CD4-positive, alpha-beta T cell treated with Interleukin-17A for 4 hours (primary cell): ENCODE results near the gene ZNF662.

ENCODE experiments used
- DNase-seq: peaks from one replicate; pipeline ENCODE4 v3.0.0-alpha.2; 2020; ENCODE audit warnings: mixed read lengths

ZNF662 gene

DNA sequence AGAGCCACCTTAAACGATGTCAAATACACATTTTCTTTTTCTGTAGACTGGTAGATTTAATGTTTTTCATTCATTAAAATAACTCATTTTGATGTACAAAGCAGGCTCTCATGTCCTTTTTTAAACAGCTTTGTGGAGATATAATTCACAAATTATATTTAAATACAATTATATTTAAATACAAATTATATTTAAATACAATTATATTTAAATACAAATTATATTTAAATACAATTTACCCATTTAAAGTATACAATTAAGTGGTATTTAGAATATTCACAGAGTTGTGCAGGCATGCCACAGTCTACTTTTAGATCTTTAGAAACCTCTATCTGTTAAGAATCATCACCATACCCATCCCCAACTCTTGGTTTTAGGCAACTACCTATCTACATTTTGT is 36.8 kb downstream of the ZNF662 start:
- no peak for DNase-seq

DNA sequence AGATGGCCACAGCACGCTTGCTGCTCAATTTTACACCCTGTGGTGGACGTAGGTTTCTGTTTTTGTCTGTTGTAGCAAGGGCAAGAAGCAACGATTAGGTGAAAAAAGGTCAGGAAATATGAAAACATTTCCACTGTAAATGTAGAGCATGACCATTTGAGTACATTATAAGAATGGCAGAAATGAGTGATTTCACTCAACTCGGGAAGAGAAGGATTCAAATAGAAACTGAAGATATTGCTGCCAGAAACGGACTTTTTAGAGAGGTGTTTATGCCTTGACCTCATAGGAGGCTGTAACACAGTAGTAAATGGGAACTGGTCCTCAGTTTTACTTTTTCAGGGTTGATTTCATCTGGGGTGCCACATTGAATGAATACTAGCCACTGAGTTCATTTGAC is 40.1 kb downstream of the ZNF662 start:
- no peak for DNase-seq

DNA sequence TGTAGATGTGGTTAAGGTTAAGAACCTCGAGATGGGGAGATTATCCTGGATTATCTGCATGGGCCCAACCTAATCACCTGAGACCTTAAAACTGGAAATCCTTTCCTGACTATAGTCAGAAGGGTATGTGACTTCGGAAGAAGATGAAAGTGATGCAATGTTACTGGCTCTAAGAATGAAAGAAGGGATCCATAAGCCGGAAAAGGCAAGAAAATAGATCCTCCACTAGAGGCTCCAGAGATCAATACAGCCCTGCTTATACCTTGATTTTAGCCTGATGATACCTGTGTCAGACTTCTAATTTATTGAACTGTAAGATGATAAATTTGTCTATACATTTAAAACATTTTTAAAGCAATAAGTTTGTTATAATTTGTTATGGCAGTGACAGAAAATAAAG is 51.6 kb downstream of the ZNF662 start:
- DNase-seq, result no peak

DNA sequence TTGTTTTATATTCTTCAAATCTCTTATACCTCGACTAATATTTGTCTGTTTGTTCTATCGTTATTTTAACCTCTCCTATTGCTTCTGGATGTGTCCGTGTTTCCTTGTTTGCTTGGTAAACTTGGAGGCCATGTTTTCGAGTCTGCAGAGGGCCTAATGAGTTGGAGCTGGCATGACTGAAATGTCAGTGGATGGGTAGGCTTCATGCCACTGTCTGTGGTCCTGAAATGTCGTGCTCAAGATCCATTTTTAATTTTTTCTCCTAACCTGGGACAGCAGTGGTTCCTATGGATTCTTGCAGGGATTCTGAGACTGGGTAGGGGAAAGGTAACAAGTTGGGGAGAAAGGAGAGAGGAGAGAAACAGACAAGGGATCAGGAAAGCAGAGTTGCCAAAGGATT is 54.3 kb downstream of the ZNF662 start:
- DNase-seq, result no peak

DNA sequence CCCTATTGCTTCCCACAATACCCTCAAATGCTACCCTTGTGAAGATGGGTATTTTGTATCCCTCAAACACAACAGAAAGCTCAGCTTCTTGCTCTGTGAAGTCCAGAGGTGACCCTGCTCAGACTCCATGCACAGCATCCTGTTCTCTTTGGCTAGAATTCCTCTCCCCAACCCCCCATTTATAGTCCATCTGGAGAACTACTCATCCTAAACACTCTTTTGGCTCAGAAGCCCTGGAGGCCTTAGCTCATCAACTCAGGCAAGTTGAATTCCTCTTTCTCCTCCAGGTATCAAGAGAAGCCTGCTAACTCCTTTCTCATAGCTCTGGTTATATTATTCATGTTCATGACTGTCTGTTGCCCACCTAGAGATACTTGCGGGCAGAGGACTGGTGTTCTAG is 54.8 kb downstream of the ZNF662 start:
- no peak for DNase-seq

DNA sequence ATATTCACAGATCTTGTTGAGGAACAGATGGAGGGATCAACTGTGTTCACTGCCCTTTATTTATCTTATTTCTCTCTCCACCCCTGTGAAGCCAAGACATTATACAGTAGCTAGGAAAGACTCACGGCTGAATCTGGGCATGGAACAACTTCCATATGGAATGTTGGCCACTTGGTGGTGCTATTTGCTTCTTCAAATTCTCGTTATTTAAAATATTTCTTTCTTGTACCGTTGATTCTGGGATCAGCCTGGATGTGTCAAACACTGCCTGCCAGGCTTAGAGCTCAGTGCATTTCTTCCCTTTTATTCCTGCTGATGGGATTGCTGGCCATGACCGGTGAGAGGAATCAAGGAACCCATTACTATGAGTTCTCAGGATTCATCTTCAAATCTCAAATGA is 55.7 kb downstream of the ZNF662 start:
- DNase-seq, result peak; percentile 54

DNA sequence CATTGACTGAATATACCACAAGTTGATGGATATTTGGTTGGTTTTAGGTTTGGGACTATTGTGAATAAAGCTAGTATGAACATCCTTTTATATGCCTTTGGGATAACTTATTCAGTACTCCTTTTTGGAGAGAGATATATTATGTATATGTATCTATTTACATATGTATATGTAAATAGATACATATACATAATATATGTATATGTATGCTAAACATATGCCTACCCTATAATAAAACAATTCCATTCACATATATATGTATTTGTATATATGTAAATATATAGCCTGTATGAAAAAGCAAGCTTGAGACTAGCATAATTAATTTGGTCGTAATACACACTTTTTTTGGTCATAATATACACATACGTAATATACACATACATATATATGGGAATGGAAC is 57.3 kb downstream of the ZNF662 start:
- DNase-seq, result no peak

DNA sequence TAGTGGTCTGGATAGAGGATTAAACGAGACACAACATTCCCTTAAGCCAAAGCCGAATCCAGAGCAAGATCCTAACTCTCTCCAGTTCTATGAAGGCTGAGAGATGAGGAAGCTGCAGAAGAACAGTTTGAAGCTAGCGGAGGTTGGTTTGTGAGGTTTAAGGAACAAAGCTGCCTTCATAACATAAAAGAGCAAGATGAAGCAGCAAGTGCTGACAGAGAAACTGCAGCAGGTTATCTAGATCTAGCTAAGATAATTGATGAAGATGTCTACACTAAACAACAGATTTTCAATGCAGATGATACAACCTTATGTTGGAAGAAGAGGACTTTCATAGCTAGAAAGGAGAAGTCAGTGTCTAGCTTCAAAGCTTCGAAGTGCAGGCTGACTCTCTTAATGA is 58.3 kb downstream of the ZNF662 start:
- peak; percentile 6 for DNase-seq
